Measurements from ENCODE around the gene SCFD1.

DNA sequence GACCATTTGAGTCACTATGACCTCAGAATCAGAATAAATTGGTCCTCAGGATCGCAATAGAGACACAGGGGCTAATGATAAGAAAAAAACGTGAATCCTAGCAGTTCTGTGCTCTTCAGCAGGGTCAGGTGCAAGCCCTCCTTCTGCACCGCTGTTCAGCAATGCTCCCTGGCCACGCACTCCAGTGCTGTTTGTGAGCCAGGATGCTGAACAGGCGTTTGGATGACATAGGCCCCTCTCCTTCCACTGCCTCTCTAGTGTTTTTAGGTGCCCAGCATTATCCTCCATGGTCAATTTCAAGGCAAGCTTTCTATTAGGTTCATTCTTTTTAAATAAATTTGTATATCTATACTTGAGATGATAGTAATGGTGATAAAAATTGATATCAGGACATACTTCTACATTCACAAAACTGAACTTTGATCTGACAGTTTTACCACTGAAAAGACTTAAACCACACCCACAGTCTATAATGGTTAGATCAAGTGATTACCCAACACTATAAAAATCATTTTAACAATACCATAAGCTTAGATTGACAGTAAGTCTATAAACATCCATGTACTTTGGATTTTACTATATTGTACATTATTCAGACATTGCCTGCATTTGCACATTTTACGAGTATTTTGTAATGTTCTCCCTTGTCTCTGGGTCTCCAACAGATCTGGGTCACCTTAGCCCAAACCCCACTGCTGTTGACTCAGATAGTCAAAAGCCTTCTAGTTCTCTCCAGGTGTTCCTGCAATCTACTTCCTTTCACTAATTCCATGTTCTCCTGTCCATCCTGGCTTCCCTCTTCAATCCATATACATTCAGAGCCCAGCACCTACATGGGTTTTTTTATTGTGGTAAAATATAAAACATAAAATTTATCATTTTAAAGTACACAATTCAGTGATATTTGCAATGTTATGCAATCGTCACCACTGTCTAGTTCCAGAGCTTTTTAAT is 137.3 kb downstream of the SCFD1 start:
- TF ChIP-seq EZH2 (IDR thresholded peaks at IDR 0.05; ENCODE audit: borderline replicate concordance, low read depth, low read length, poor library complexity, severe bottlenecking) = no peak
- TF ChIP-seq, protein P1, sequence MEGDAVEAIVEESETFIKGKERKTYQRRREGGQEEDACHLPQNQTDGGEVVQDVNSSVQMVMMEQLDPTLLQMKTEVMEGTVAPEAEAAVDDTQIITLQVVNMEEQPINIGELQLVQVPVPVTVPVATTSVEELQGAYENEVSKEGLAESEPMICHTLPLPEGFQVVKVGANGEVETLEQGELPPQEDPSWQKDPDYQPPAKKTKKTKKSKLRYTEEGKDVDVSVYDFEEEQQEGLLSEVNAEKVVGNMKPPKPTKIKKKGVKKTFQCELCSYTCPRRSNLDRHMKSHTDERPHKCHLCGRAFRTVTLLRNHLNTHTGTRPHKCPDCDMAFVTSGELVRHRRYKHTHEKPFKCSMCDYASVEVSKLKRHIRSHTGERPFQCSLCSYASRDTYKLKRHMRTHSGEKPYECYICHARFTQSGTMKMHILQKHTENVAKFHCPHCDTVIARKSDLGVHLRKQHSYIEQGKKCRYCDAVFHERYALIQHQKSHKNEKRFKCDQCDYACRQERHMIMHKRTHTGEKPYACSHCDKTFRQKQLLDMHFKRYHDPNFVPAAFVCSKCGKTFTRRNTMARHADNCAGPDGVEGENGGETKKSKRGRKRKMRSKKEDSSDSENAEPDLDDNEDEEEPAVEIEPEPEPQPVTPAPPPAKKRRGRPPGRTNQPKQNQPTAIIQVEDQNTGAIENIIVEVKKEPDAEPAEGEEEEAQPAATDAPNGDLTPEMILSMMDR (conservative IDR thresholded peaks at IDR 0.05; ENCODE audit: low read depth, low read length) = no peak
